ENCODE results near the gene PTPN14.

Gene PTPN14

GRCh38 chr1:214547747-214548146 is 3.7 kb downstream of the PTPN14 start:
- no peak overlapping the region for H3K27ac Mint-ChIP-seq
- TF ChIP-seq CTCF (IDR thresholded peaks at IDR 0.05; ENCODE audit: unreplicated experiment in 3 of 3), result no peak
- H3K27me3 Mint-ChIP-seq (ENCODE audit: low read depth), result peaks cover 11% of the 10 kb centered on the region
- peak overlapping the region in 2 of 3 experiments; percentile 47 to 54 for H3K4me3 Mint-ChIP-seq
- H3K4me1 Mint-ChIP-seq, result peaks cover 48% of the 10 kb centered on the region
- no peaks in the 10 kb centered on the region for H3K9me3 Mint-ChIP-seq
- H3K36me3 Mint-ChIP-seq (ENCODE audit: low read depth), result peaks cover 7% of the 10 kb centered on the region

- H3K4me1 Mint-ChIP-seq, result peaks cover 49% of the 10 kb centered on the region
- H3K27me3 Mint-ChIP-seq (ENCODE audit: low read depth), result peaks cover 11% of the 10 kb centered on the region
- H3K27ac Mint-ChIP-seq, result peak overlapping the region in 2 of 3 experiments; percentile 3 to 10
- no peak for TF ChIP-seq CTCF (IDR thresholded peaks at IDR 0.05; ENCODE audit: unreplicated experiment in 3 of 3)
- H3K9me3 Mint-ChIP-seq, result no peaks in the 10 kb centered on the region
- H3K4me3 Mint-ChIP-seq, result peak overlapping the region in 1 of 3 experiments; percentile 2
- H3K36me3 Mint-ChIP-seq (ENCODE audit: low read depth), result peaks cover 7% of the 10 kb centered on the region
These were observed 4.3 kb downstream of the PTPN14 start for GRCh38 chr1:214546886-214547641.

GRCh38 chr1:214546084-214546483 is 5.3 kb downstream of the PTPN14 start:
- TF ChIP-seq CTCF (IDR thresholded peaks at IDR 0.05; ENCODE audit: unreplicated experiment in 3 of 3), result no peak
- Mint-ChIP-seq H3K4me3 (no peak overlapping the region), H3K9me3 (no peaks in the 10 kb centered on the region), H3K36me3 (ENCODE audit: low read depth) (peaks cover 7% of the 10 kb centered on the region), H3K4me1 (peaks cover 50% of the 10 kb centered on the region), H3K27ac (peak overlapping the region in 1 of 3 experiments; percentile 50), H3K27me3 (ENCODE audit: low read depth) (peaks cover 11% of the 10 kb centered on the region)

GRCh38 chr1:214545293-214545692 is 6.1 kb downstream of the PTPN14 start:
- peaks cover 11% of the 10 kb centered on the region for H3K27me3 Mint-ChIP-seq (ENCODE audit: low read depth)
- H3K4me1 Mint-ChIP-seq, result peaks cover 50% of the 10 kb centered on the region
- no peaks in the 10 kb centered on the region for H3K9me3 Mint-ChIP-seq
- TF ChIP-seq CTCF (IDR thresholded peaks at IDR 0.05; ENCODE audit: unreplicated experiment in 3 of 3), result no peak
- peaks cover 7% of the 10 kb centered on the region for H3K36me3 Mint-ChIP-seq (ENCODE audit: low read depth)
- H3K27ac Mint-ChIP-seq, result peak overlapping the region in 1 of 3 experiments; percentile 52
- no peak overlapping the region for H3K4me3 Mint-ChIP-seq

- no peaks in the 10 kb centered on the region for H3K9me3 Mint-ChIP-seq
- peaks cover 11% of the 10 kb centered on the region for H3K27me3 Mint-ChIP-seq (ENCODE audit: low read depth)
- TF ChIP-seq CTCF (IDR thresholded peaks at IDR 0.05; ENCODE audit: unreplicated experiment in 3 of 3), result no peak
These were observed 6.6 kb downstream of the PTPN14 start for GRCh38 chr1:214544791-214545190.

More at GRCh38 chr1:214544791-214545190, 6.6 kb downstream of the PTPN14 start:
- Mint-ChIP-seq H3K4me3 (no peak overlapping the region), H3K4me1 (peaks cover 46% of the 10 kb centered on the region), H3K27ac (peak overlapping the region in 1 of 3 experiments; percentile 52), H3K36me3 (ENCODE audit: low read depth) (peaks cover 7% of the 10 kb centered on the region)

Data from nephron (organoid).